GM21786 (cell line): ENCODE data around the gene PWWP2A.
"Not testable (repeated sequence)": the region's sequence is repeated elsewhere in the genome, so short reads cannot be mapped to it uniquely, and the experiment has no call there.

Experiments
- ATAC-seq: cut with Tn5 transposase; IDR thresholded peaks from one replicate; pipeline ENCODE4 v1.9.1; 2021; ENCODE audit not compliant: unreplicated experiment

Gene PWWP2A

DNA sequence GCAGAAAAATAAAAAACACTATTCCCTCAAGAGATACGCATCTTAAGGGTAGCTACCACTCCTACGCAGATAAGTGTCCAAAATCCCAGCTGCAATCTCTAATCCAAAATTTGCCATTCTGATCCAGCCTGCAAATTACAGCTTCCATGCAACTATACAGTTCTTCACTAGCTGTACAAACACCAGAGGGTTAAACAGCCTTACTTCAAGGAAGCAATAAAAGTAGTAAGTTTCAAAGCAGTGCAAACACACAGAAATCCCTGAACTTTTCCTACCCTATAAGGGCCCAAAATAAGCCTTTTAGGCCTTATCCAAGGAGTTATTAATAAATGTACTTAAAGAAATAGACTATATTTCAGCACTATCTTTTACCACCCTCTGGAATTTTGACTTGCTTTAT lies 39.5 kb downstream of the PWWP2A start:
- no peak for ATAC-seq

- ATAC-seq = no peak
Measured at GRCh38 chr5:160076997-160077396, 42.3 kb downstream of the PWWP2A start.

DNA sequence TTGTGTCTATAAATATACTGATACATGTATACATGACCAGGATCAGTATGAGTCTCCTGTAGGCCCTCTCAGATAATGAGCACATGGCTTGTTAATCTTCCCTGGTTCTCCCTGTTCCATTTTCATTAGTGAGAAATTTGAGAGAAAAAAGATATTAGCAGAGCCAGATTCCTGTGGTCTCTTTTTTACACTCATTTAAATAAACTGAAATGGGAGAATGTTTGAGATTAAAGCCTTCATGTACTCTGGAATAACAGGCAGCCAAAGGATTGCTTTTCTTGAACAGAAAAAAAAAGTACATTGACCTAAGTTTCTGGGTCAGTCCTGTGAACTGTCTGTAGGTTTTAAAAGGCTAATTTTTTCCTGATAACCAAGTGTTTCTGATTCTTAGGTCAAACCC lies 44.2 kb downstream of the PWWP2A start:
- no peak for ATAC-seq

DNA sequence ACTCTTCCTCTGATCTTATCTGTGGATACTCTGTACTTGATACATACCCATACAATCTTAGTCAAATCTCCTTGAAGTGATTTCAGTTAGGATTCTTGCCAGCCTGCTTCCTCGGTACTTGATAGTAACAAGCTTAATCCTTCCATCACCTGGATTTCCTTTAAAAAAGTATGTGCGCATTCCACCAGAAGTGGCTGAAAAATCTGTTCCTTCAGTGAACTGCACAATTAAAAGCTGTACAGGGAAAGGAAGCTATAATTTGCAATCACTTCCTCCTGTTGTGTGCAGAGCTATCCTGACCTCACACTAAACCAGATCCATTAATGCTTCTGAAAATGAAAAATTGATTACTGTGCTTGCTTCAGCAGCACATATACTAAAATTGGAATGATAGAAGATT lies 47.3 kb downstream of the PWWP2A start:
- ATAC-seq = no peak

DNA sequence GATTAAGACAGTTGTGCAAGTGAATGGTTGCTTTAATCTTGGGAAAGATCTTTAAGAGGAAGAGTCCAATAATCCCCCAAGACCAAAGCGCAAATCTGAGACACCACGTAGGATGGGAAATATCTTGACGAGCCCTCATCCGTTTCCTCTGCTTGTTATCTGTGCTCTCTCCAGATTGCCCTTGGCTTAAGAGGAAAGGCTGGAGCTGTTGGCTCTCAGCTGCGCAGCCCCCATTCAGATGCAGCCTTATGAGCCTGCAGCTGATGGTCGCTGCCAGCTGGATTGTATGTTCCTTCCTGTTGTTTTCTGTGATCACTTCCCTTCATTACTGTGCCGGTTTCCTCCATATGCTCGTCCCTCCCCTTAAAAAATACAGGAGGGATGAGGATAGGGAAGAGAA lies 47.7 kb downstream of the PWWP2A start:
- ATAC-seq = no peak

DNA sequence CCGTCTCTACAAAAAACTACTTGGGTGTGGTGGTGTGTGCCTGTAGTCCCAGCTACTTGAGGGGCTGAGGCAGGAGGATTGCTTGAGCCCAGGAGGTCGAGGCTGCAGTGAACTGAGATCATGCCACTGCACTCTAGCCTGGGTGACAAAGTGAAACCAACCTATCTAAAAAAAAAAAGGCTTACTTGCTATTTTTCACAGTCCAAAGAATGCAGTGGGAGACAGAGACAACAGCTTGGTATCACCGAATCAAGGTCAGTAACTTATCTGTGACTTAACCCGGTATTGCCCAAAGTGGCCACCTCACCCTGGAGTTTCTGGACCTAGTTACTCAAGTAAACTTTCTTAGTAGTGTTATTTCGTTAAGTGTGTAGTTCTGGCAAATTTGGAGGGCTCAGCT lies 50.1 kb downstream of the PWWP2A start:
- not testable (repeated sequence) for ATAC-seq

DNA sequence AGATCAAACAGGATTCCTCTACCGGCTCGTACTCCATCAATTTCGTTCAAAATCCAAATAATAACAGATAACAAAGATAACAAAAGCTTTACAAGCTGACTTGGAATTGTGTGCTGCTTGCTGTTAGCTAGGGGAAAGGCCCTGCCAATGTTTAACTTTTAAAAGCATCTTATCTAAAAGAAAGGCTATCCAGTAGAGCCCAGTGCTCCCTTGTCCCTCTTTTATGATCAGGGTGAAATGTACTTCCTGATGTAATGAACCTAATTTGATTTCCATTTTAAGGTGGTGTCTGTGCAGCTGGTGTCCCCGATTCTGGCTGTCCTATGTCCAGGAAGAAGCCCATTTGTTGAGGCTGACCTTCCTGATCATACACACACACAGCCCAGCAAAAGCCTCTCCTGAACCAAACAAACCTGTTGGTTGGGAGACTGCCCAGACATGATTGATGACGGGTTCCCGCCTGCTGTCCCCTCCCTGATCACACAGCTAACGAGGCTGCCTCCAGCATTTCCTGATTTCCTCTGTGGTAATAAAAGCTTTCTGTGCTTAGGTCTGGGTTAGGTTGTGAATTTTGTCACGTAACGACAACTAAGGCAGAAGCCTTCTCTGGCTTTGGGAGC lies 54.1 kb downstream of the PWWP2A start:
- ATAC-seq = no peak

- ATAC-seq = no peak
Measured at GRCh38 chr5:160064417-160064810, 54.8 kb downstream of the PWWP2A start.

DNA sequence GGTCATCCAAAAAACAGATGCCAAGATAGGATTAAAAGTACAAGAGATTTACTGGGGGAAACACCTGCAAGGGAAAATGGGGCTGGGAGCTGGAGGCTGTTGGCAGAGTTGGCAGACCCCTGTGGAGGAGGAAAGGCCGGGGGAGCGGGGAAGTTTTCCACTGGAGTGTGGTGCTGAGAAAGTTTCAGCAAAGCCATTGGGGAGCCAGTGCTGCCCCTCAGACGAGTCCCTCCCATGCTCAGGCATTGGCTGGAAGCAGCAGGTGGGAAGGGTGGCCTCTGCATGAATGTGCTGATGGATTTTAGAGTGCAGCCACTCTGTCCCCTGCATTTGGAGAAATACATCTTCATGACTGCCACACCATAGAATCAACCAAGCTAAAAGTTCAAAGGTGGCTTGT lies 57.5 kb downstream of the PWWP2A start:
- ATAC-seq = no peak

DNA sequence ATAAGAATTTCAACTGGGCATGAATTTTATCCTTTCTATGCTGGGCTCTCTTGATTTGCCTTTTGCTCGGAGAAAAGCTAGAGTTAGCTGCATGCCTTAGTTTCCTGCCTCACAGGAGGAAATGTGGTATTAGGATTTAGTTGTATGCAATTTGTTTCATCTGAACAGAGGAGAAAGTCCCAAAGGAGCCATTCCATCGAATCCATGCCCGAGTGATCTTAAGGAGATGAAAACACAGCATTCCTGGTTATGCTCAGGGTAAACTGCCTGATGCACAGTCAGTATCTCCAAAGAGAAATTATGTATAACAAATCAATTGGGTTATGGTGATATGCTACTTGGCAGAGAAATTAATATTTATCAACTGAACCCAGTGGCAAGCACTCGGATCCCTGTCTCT lies 59.2 kb downstream of the PWWP2A start:
- ATAC-seq = no peak

GRCh38 chr5:160057256-160057655 lies 62.0 kb downstream of the PWWP2A start:
- ATAC-seq = no peak

DNA sequence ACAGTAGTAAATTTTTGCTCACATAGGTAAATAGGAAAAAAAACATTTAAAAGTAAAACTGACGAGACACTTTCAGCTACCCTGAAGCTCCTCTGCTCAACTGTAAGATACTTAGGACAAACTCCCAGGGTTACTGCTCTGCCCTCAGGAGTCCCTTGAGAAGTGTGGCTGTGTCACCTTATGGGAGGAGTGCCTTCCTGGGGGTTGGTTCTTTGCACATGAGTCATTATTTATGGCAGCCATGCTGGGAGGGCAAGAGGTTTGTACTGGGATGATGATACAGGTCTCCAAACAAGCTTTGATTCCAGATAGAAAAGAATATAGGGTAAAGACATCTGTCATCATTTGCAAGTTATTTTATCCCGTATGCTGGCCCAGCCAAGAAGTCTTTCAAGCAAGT lies 64.4 kb downstream of the PWWP2A start:
- no peak for ATAC-seq

DNA sequence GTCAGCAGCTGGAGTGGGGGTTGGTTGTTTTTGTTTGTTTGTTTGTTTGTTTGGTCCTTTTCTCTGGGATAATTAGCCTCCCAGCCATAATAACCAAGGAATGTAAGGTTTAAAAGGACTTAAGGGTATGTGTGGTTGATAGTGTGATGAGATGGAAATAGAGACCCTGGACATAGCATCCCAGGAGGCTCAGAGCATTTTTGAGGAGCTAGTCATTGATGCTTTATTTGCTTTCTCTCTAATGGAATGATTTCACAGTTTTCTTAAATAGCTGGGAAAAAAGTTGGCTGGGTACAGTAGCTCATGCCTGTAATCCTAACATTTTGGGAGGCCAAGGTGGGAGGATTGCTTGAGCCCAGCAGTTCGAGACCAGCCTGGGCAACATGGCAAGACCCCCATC lies 65.2 kb downstream of the PWWP2A start:
- ATAC-seq = no peak

GRCh38 chr5:160049099-160049498 lies 70.2 kb downstream of the PWWP2A start:
- no peak for ATAC-seq

DNA sequence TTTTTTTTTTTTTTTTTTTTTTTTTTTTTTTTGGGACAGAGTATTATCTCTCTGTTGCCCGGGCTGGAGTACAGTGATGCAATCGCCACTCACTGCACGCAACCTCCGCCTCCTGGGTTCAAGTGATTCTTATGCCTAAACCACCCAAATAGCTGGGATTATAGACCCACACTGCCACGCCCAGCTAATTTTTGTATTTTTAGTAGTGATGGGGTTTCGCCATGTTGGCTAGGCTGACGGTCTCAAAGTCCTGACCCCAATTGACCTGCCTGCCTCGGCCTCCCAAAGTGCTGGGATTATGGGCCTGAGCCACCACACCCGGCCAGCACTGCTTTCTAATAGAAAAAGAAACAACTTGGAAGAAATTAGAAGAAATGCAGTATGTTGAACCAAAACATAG lies 71.1 kb downstream of the PWWP2A start:
- no peak for ATAC-seq

- ATAC-seq = no peak
Measured at GRCh38 chr5:160047423-160047822, 71.8 kb downstream of the PWWP2A start.

DNA sequence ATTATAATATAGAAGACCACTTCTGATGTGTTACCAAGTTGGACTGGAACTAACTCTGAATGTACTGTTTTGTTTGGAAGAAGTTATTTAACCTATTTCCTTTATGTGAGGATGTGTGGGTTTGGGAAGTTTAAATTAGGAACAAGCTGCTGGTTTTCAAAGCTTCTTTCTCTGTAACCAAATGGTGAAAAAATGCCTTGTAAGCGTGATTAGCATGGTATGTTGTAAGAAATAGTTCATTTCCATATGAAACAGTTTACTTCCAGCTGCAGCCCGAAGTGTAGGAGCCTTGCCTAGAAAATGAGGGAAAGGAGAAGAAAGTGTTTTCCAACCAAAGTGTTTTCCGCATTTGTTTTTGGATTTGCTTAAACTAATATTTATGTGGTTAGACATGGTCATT lies 74.3 kb downstream of the PWWP2A start:
- ATAC-seq = no peak

GRCh38 chr5:160044391-160044804 lies 74.9 kb downstream of the PWWP2A start:
- ATAC-seq = no peak

DNA sequence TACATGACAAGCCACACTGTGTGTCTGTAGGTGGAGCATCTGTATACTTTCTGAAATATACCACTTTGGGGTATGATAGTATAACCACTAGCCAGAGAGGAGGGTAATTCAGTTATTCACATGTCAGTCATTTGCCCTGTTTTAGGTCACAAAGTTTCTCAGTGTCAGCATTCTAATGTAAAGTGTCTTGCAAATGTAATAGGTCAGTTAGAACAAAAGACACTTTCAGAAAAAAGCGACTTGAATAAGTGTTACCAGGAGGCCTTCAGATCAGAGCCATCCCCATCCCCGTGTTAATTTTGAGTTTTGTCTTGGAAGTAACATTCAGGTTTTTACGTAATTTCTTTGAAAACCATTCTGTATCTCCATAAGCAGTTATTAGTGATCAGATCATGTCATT lies 76.6 kb downstream of the PWWP2A start:
- no peak for ATAC-seq
